Subcutaneous adipose tissue (tissue), 4 donors: Measurements from ENCODE around the gene ADARB2. TPM values are rescaled to one million over a fixed set of nuclear protein-coding genes. Genes with fewer than 3 reads are reported as not detected.

Experiments used
- CTCF ChIP-seq: fragments of 450-650 bp; IDR thresholded peaks from one replicate; pipeline ENCODE4 v1.5.1; 2016; ENCODE audit warnings: low read depth, mild to moderate bottlenecking, control low read depth, antibody characterized with exemption, moderate library complexity
- total RNA-seq, 4 donors: library from RNA; depleted of rRNA; stranded (reverse); fragments of >200 nt; gene quantifications; one replicate each; pipeline ENCODE4 v1.1.0, GENCODE V29; 2016

Gene ADARB2
- total RNA-seq, 4 donors from 2014 or later: under 0.01 to 0.65 (median 0.44) TPM; not detected in 1

DNA sequence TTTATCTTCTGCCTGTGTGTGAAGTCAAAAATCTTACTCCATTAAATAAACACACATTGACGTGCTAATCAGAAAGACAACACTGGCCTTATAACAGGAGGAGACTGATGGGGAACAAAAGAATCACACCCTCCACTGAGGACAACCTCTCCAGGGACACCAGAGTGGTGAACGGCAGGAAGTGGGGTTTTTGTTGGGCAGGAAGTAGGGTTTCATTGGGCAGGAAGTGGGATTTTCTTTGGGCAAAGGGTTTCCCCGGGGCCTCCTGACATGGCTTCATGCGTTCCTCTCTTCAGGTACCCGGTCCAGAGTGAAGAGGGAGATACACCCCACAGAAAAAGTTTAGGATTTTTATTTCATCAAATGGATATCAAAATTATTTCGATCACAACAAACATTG lies 30.6 kb downstream of the ADARB2 start:
- TF ChIP-seq CTCF: no peak

- no peak for TF ChIP-seq CTCF
Observed at GRCh38 chr10:1706256-1706655, 31.1 kb downstream of the ADARB2 start.

GRCh38 chr10:1698185-1698584 lies 39.1 kb downstream of the ADARB2 start:
- no peak for TF ChIP-seq CTCF

DNA sequence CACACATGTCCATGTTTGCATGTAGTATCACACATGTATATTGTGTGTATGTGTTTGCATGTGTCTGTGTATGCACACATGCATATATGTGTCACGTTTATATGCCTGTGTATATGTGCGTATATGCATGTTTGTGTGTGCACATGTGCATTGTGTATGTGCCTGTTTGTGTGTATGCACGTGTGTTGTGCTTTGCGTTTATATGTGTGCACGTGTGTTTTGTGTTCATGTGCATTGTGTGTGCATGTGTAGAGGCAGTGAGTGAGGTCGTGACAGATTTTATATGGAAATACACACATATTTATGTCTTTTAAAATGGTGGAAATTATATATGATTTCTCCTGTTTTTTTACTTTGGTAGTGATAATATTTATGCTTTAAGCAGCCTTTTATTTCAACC lies 41.2 kb downstream of the ADARB2 start:
- no peak for TF ChIP-seq CTCF

DNA sequence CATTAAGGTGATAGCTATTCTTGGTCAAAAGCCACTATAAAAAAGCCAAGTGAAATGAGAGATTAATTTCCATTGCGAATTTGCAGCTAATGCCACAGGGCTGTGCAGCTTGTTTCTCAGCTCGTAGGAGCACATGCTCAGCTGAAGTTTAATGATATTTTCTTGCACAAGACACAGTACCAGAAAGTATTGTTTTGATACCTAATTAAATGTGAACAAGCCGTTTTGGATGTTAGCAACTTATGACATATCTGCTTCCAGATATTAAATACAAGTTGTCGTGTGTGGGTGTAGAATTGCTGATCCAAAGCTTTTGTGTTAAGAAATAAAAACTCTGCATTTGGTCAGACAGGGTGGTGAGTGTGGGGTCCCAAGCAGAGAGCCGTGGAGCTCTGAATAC lies 47.2 kb downstream of the ADARB2 start:
- no peak for TF ChIP-seq CTCF

DNA sequence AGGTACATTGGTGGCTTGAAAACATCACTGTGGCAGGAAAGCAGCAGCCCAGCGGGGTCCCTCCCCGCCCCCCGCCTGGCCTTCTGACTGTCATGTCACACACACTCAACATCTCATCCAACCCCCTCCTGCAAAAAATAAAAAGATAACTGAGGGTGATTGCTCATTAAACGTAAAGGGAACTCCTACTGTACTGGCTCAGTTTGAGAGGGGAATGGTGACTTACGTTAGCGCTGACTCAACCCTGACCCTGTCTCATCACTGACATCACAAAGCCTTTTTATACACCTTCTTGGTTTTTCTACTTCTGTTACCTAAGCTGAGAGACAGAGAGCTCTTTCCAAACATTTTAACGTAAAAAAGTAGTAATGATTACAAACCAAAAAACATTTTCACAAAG lies 48.8 kb downstream of the ADARB2 start:
- no peak for TF ChIP-seq CTCF

- no peak for TF ChIP-seq CTCF
Observed at GRCh38 chr10:1687623-1688150, 49.6 kb downstream of the ADARB2 start.
